ENCODE measurements around the gene DCTN5. TPM values are rescaled to one million over a fixed set of nuclear protein-coding genes. Genes with fewer than 3 reads are reported as not detected.

The DCTN5 gene
- total and polyA plus RNA-seq, 9 donors, result 9.2 to 64.6 (median 34.6) TPM

DNA sequence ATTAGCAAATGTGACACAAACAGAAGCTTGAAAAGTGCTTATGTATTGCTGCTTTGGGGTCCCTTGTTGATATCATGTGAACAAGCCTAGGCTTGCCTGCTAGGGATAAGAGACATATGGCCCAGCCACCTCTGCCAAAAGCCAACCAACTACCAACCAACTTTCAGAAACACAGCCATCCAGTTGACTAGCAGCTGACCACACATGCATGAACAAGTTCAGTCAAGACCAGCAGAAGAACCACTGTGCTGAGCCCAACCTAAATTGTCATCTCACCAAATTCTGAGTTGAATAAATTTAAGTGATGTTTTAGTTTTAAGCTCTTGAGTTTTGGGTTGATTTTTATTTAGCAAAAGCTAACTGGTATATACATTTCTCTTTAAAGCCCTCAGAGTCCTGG lies 68.3 kb downstream of the DCTN5 start:
- no peak overlapping the region for H3K4me3 ChIP-seq
- H3K27me3 ChIP-seq, result no peaks in the 10 kb centered on the region
- intact Hi-C loops (cut with DNase I), result no loop called here
- no peaks in the 10 kb centered on the region for H3K36me3 ChIP-seq
- no peak overlapping the region for H3K27ac ChIP-seq
- H3K4me1 ChIP-seq (ENCODE audit: insufficient read depth), result no peaks in the 10 kb centered on the region
- DNase-seq, result no peak
- no peaks in the 10 kb centered on the region for H3K9me3 ChIP-seq
- TF ChIP-seq POLR2A (IDR thresholded peaks at IDR 0.05) (no peak), EP300 (IDR thresholded peaks at IDR 0.05) (no peak)
- TF ChIP-seq, protein P1, sequence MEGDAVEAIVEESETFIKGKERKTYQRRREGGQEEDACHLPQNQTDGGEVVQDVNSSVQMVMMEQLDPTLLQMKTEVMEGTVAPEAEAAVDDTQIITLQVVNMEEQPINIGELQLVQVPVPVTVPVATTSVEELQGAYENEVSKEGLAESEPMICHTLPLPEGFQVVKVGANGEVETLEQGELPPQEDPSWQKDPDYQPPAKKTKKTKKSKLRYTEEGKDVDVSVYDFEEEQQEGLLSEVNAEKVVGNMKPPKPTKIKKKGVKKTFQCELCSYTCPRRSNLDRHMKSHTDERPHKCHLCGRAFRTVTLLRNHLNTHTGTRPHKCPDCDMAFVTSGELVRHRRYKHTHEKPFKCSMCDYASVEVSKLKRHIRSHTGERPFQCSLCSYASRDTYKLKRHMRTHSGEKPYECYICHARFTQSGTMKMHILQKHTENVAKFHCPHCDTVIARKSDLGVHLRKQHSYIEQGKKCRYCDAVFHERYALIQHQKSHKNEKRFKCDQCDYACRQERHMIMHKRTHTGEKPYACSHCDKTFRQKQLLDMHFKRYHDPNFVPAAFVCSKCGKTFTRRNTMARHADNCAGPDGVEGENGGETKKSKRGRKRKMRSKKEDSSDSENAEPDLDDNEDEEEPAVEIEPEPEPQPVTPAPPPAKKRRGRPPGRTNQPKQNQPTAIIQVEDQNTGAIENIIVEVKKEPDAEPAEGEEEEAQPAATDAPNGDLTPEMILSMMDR (IDR thresholded peaks at IDR 0.05), result no peak

DNA sequence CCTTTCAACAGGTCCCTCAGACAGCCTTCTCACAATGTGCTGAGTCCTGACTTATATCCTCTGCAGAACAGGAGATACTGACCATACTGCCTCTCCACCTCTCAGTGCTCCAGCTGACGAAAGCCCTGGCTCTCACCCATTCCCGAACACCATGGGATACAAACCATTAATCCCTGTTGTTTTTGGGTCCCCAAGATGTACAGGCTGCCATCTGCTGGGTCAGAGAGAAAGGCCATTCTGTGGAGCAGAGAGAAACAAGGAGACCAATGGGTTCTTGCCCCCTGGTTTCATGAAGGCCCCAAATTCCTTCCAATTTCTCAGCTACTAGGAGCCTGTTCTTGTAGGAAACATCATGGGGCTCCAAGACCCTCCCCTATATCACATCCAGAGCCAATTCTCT lies 68.7 kb downstream of the DCTN5 start:
- no peaks in the 10 kb centered on the region for H3K4me1 ChIP-seq (ENCODE audit: insufficient read depth)
- no peaks in the 10 kb centered on the region for H3K36me3 ChIP-seq
- no peak overlapping the region for H3K27ac ChIP-seq
- intact Hi-C loops (cut with DNase I), result no loop called here
- no peaks in the 10 kb centered on the region for H3K9me3 ChIP-seq
- 61 to 76% (median 70%) methylated on average over 2 of the region's 2 CpGs for WGBS, 3 donors
- no peak for DNase-seq
- TF ChIP-seq POLR2A (IDR thresholded peaks at IDR 0.05), result no peak
- TF ChIP-seq, protein P1 (IDR thresholded peaks at IDR 0.05), result no peak
- TF ChIP-seq EP300 (IDR thresholded peaks at IDR 0.05), result no peak
- no peak overlapping the region for H3K4me3 ChIP-seq
- H3K27me3 ChIP-seq, result no peaks in the 10 kb centered on the region

DNA sequence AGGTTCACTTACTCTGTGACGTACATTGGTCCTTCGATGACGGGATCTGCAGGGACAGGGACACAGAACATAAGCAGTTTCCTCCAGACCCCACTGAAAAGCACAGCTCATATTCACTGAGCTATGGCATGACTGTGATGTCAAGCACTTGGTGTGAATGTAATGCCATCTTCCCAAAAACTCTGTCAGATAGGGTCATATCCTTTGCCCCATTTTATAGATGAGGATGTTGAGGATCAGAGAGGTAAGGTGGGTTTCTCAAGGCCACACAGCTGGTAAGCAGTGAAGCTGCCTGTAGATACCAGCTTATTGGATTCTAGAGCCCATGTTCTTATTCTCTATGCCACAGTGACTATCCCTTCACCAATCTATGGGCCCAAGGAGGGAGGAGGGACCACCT lies 69.2 kb downstream of the DCTN5 start:
- H3K4me3 ChIP-seq, result no peak overlapping the region
- no peaks in the 10 kb centered on the region for H3K9me3 ChIP-seq
- no peaks in the 10 kb centered on the region for H3K4me1 ChIP-seq (ENCODE audit: insufficient read depth)
- H3K27ac ChIP-seq, result no peak overlapping the region
- intact Hi-C loops (cut with DNase I), result no loop called here
- TF ChIP-seq, protein P1 (IDR thresholded peaks at IDR 0.05), result no peak
- TF ChIP-seq POLR2A (IDR thresholded peaks at IDR 0.05), result no peak
- no peak for TF ChIP-seq EP300 (IDR thresholded peaks at IDR 0.05)
- no peaks in the 10 kb centered on the region for H3K27me3 ChIP-seq
- H3K36me3 ChIP-seq, result no peaks in the 10 kb centered on the region
- WGBS, 3 donors, result 87 to 90% (median 88%) methylated on average over 3 of the region's 3 CpGs
- DNase-seq, result no peak

DNA sequence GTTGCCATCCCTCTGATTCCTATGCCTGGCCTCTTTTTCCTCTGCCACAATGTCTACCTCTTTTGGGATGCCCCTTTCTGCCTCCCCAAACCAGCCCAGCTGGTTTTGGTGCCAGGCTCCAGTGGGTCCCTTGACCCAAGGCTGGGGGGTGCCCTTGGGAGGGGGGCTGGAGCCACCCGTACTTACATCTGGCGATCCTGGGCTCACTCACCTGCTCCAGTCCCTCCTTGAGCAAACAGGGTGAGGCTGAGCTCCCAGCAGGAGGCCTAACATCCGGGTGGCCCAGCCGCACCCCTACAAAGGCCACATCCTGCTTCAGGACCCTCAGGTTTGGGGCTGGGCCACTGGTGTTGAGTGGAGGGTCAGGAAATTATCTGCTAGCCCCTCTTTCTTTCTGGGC lies 70.5 kb downstream of the DCTN5 start:
- no peaks in the 10 kb centered on the region for H3K36me3 ChIP-seq
- no peaks in the 10 kb centered on the region for H3K9me3 ChIP-seq
- 58 to 69% (median 69%) methylated on average over 4 of the region's 4 CpGs for WGBS, 3 donors
- TF ChIP-seq, protein P1 (IDR thresholded peaks at IDR 0.05), result no peak
- TF ChIP-seq EP300 (IDR thresholded peaks at IDR 0.05), result no peak
- TF ChIP-seq POLR2A (IDR thresholded peaks at IDR 0.05), result no peak
- no peak overlapping the region for H3K4me3 ChIP-seq
- intact Hi-C loops (cut with DNase I), result no loop called here
- H3K27ac ChIP-seq, result no peak overlapping the region
- H3K4me1 ChIP-seq (ENCODE audit: insufficient read depth), result no peaks in the 10 kb centered on the region
- H3K27me3 ChIP-seq, result no peaks in the 10 kb centered on the region
- no peak for DNase-seq

DNA sequence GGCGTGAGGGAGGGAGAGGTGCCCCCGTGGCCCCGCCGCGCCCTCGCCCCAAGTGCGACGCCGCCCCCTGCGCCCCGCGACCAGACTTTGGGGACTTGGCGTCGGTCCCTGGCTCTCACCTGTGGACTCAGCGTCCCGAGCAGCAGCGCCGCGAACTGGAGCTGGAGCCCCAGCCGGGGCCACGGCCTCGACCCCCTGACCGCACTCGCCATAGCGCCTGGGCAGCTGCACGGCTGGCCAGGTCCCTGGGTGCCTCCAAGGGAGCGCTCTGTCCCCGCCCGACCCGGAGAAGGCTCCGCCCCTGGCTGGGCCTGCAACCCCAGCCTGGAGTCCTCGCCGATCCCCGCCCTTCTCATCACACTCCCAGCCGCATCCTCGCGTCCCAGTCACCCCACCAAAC lies 71.7 kb downstream of the DCTN5 start, which contains the start of gene ERN2:
Gene ERN2 (minus strand): TSS at position 247 of the 400 bp plus-strand sequence. CDS start 35 bp downstream, at position 212.
- TF ChIP-seq, protein P1 (IDR thresholded peaks at IDR 0.05), result no peak
- TF ChIP-seq EP300 (IDR thresholded peaks at IDR 0.05) (no peak), POLR2A (IDR thresholded peaks at IDR 0.05) (no peak)
- 2 to 4% (median 4%) methylated on average over 22 to 37 of the region's 37 CpGs for WGBS, 3 donors
- Histone ChIP-seq H3K27me3 (no peaks in the 10 kb centered on the region), H3K4me1 (ENCODE audit: insufficient read depth) (no peaks in the 10 kb centered on the region), H3K9me3 (no peaks in the 10 kb centered on the region), H3K36me3 (no peaks in the 10 kb centered on the region), H3K4me3 (peak within 1 kb of the TSS; percentile 10), H3K27ac (no peak within 1 kb of the TSS)
- no peak for DNase-seq
- intact Hi-C loops (cut with DNase I), result no loop called here
